Measurements from ENCODE around the gene WWOX. TPM values are rescaled to one million over a fixed set of nuclear protein-coding genes. Genes with fewer than 3 reads are reported as not detected.
A peak's percentile ranks its signal among the peaks of the same experiment; 100 is the strongest.

Gene WWOX
- total RNA-seq, 1 donor from 2014 or later: 12.6 TPM

DNA sequence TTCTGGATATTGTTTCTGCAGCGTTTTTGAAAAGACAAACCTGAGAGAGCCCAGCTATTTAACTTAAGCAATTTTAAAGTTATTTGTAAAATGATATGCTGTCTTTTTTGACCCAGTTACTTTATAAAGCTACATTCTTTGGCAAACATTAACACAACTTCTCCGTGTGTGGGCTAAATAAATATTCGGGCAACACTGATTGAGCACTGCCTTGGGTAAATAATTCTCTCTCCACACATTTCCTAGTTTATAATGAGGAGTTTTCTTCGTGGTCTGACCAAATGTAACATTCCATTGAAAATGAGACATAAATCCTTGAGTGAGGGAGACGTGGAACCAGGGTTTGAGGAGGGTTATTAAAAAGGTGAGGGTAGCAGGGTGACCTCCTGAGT is 142.8 kb downstream of the WWOX start:
- Histone ChIP-seq H3K4me3 (ENCODE audit: low read depth, low read length) (no peak overlapping the region), H3K27me3 (ENCODE audit: control insufficient read depth, insufficient read depth, low read length) (no peaks in the 10 kb centered on the region), H3K36me3 (ENCODE audit: control insufficient read depth, insufficient read depth, low read length) (no peaks in the 10 kb centered on the region)
- no peak for FAIRE-seq
- no peak for DNase-seq (ENCODE audit: low read depth)
- TF ChIP-seq, protein P1, sequence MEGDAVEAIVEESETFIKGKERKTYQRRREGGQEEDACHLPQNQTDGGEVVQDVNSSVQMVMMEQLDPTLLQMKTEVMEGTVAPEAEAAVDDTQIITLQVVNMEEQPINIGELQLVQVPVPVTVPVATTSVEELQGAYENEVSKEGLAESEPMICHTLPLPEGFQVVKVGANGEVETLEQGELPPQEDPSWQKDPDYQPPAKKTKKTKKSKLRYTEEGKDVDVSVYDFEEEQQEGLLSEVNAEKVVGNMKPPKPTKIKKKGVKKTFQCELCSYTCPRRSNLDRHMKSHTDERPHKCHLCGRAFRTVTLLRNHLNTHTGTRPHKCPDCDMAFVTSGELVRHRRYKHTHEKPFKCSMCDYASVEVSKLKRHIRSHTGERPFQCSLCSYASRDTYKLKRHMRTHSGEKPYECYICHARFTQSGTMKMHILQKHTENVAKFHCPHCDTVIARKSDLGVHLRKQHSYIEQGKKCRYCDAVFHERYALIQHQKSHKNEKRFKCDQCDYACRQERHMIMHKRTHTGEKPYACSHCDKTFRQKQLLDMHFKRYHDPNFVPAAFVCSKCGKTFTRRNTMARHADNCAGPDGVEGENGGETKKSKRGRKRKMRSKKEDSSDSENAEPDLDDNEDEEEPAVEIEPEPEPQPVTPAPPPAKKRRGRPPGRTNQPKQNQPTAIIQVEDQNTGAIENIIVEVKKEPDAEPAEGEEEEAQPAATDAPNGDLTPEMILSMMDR (IDR thresholded peaks at IDR 0.05; ENCODE audit: insufficient read depth, low read length, severe bottlenecking): no peak

DNA sequence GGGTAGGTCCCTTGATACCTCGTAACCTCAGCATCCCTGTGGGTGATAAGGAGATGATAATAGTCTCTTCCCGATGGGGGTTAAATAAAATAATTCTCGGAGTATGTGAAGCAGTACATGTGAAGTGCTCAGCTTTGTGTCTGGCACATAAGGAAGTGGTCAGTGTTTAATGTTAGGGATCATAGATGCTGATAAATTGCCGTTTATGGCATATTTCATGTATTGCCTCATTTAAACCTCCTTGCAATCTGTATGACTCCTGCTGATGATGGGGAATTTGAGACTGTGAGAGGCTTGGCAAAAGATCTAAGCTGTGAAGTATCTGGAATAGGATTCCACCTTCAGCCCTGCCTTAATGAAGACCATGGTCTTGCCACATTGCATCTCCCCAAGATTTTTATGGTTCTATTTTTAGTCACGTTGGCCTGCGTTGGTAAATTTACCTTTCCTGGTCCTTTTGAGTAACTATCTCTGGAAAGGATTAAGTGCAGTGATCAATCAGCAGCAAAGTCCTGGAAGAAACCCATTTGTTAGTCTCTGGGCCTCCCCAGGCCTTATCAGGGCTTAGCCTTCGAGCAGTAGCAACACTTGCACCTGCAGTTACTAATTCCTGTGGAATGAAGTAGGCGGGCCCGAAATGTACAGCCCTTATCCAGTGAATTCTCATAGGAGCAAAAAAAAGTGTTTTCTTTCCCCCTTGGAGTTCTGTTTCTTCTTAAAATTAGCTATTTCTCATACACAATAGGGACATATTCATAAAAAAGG is 144.9 kb downstream of the WWOX start:
- no peaks in the 10 kb centered on the region for H3K36me3 ChIP-seq (ENCODE audit: control insufficient read depth, insufficient read depth, low read length)
- DNase-seq (ENCODE audit: low read depth): peak; percentile 47
- no peak overlapping the region for H3K4me3 ChIP-seq (ENCODE audit: low read depth, low read length)

DNA sequence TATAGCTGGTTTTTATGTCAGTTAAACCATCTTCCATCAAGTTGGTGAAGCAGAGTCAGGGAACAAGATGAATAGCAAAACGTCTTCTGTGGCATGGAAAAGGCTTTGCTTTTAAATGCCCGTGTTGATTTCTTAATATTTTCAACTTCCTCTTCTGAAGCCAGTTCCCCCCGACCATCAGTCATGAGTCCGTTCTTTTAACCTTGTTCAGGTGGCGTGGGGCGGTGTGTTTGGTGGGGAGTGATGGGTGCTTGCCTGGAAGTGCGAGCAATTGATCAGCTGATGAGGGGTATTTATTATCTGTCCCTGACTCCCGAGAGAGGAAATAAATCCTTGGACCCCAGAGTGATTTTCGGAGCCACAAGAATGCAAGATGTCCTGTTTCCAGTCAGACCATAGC is 147.1 kb downstream of the WWOX start:
- Histone ChIP-seq H3K27me3 (ENCODE audit: control insufficient read depth, insufficient read depth, low read length) (no peaks in the 10 kb centered on the region), H3K4me3 (ENCODE audit: low read depth, low read length) (no peak overlapping the region), H3K36me3 (ENCODE audit: control insufficient read depth, insufficient read depth, low read length) (no peaks in the 10 kb centered on the region)
- no peak for DNase-seq (ENCODE audit: low read depth)
- TF ChIP-seq, protein P1 (IDR thresholded peaks at IDR 0.05; ENCODE audit: insufficient read depth, low read length, severe bottlenecking): no peak
- FAIRE-seq: no peak

More for the DNA sequence above, 144.9 kb downstream of the WWOX start:
- no peak for FAIRE-seq
- TF ChIP-seq, protein P1 (IDR thresholded peaks at IDR 0.05; ENCODE audit: insufficient read depth, low read length, severe bottlenecking): no peak
- H3K27me3 ChIP-seq (ENCODE audit: control insufficient read depth, insufficient read depth, low read length): no peaks in the 10 kb centered on the region

DNA sequence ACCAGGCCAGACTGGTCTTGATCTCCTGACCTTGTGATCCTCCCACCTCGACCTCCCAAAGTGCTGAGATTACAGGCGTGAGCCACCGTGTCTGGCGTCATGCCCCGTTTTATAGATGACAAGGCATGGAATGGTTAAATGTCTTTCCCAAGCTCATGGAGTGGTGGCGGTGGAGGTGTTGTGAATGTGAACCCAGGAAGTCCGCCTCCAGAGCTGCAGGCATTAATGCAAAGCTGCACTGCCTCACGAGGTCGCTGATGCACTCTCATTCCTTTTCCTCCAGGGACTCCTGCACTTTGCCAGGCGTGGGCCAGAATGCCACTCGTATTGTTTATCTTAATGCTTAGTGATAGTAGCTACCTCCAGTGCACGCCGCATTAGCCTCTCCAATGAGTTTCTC is 149.6 kb downstream of the WWOX start:
- H3K27me3 ChIP-seq (ENCODE audit: control insufficient read depth, insufficient read depth, low read length): no peaks in the 10 kb centered on the region
- FAIRE-seq (no peak), DNase-seq (ENCODE audit: low read depth) (no peak)
- no peaks in the 10 kb centered on the region for H3K36me3 ChIP-seq (ENCODE audit: control insufficient read depth, insufficient read depth, low read length)
- H3K4me3 ChIP-seq (ENCODE audit: low read depth, low read length): no peak overlapping the region
- TF ChIP-seq, protein P1 (IDR thresholded peaks at IDR 0.05; ENCODE audit: insufficient read depth, low read length, severe bottlenecking): no peak

DNA sequence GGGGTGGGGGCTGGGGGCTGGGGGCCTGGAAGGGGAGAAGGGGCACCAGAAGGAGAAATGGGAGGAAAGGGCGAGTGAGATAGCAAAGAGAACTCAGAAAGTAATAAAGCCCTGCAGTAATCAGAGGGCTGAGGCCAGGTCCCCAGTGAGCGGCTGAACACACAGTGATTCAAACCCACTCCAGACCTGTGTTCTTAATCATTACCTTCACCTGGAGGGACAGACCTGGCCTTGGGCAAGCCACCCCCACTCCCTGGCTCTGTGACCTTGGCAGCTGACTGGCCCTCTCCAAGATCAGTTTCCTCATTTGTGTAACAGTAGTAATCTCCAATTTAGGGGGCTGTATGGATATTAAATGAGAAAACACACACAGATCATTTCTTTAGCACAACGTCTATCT is 150.4 kb downstream of the WWOX start:
- no peaks in the 10 kb centered on the region for H3K36me3 ChIP-seq (ENCODE audit: control insufficient read depth, insufficient read depth, low read length)
- TF ChIP-seq, protein P1 (IDR thresholded peaks at IDR 0.05; ENCODE audit: insufficient read depth, low read length, severe bottlenecking): no peak
- DNase-seq (ENCODE audit: low read depth) (no peak), FAIRE-seq (no peak)
- no peaks in the 10 kb centered on the region for H3K27me3 ChIP-seq (ENCODE audit: control insufficient read depth, insufficient read depth, low read length)
- H3K4me3 ChIP-seq (ENCODE audit: low read depth, low read length): no peak overlapping the region

DNA sequence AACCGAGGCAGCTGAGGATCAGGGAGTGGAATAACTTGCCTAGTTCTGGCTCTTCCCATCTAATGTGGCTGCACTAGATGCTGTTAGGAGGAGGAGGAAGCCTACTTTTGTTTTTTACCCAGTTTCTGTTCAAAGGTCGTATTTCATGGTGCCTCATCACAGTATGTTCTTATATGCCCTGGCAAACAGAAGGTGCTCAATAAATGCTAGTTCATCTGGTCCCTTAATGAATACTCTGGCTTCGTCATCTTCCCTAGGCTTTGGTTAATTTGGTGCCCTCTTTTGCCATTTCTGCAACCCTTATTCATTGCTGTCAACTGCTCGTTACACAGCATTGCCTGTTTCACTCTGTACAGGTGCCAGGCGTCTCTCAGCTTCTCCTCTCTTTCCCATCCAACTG is 151.7 kb downstream of the WWOX start:
- no peak for DNase-seq (ENCODE audit: low read depth)
- Histone ChIP-seq H3K27me3 (ENCODE audit: control insufficient read depth, insufficient read depth, low read length) (no peaks in the 10 kb centered on the region), H3K36me3 (ENCODE audit: control insufficient read depth, insufficient read depth, low read length) (no peaks in the 10 kb centered on the region), H3K4me3 (ENCODE audit: low read depth, low read length) (no peak overlapping the region)
- FAIRE-seq: no peak
- TF ChIP-seq, protein P1 (IDR thresholded peaks at IDR 0.05; ENCODE audit: insufficient read depth, low read length, severe bottlenecking): no peak

Data from bronchial epithelial cell (primary cell).